ENCODE results near the gene RPL19.

DNA sequence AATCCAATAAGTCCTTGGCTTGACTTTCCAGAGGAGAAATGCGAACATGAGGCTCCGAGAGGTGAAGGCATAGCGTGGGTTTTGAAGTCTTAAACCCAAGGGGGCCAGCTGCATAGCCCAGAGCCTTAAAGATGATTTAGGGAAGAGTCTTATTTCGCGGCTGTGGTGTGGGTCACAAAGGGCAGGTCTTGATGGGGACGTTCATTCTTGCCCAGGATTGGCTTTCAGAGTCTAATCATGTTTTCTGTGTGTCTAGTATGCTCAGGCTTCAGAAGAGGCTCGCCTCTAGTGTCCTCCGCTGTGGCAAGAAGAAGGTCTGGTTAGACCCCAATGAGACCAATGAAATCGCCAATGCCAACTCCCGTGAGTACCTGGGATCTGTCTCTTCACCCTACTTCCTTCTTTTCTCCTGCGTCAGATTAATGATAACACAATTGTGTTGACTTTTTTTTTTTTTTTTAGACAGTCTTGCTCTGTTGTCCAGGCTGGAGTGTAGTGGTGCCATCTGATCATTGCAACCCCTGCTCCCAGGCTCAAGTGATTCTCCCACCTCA, 951 bp downstream of the RPL19 start:
- TF ChIP-seq POLR2A (IDR thresholded peaks at IDR 0.05; ENCODE audit: low read depth, low read length): peak; percentile 34
- TF ChIP-seq POLR2AphosphoS5 (IDR thresholded peaks at IDR 0.05; ENCODE audit: insufficient read depth, low read depth, low read length): peak; percentile 44
- no peak for TF ChIP-seq CTCF (IDR thresholded peaks at IDR 0.05; ENCODE audit: extremely low read depth in 1 of 2, insufficient read depth in 1 of 2, low read depth in 1 of 2, low read length in 2 of 2)
